Measurements from ENCODE around the gene CRYBG2.
"Not testable (repeated sequence)": the region's sequence is repeated elsewhere in the genome, so short reads cannot be mapped to it uniquely, and the experiment has no call there.

The CRYBG2 gene

GRCh38 chr1:26376050-26376449, 22.1 kb upstream of the CRYBG2 start:
- DNase-seq (ENCODE audit: low read depth): no peak
- no peak for TF ChIP-seq CTCF (IDR thresholded peaks at IDR 0.05; ENCODE audit: control insufficient read depth, extremely low read depth, insufficient read depth)
- H3K4me3 ChIP-seq (ENCODE audit: low read depth, low read length): no peak overlapping the region

GRCh38 chr1:26375081-26375480, 21.2 kb upstream of the CRYBG2 start:
- DNase-seq (ENCODE audit: low read depth): no peak

GRCh38 chr1:26374361-26374760, 20.4 kb upstream of the CRYBG2 start:
- not testable (repeated sequence) for H3K4me3 ChIP-seq (ENCODE audit: low read depth, low read length); DNase-seq (ENCODE audit: low read depth)

More at GRCh38 chr1:26375081-26375480, 21.2 kb upstream of the CRYBG2 start:
- no peak for TF ChIP-seq CTCF (IDR thresholded peaks at IDR 0.05; ENCODE audit: control insufficient read depth, extremely low read depth, insufficient read depth)
- H3K4me3 ChIP-seq (ENCODE audit: low read depth, low read length): no peak overlapping the region

- no peak overlapping the region for H3K4me3 ChIP-seq (ENCODE audit: low read depth, low read length)
- no peak for TF ChIP-seq CTCF (IDR thresholded peaks at IDR 0.05; ENCODE audit: control insufficient read depth, extremely low read depth, insufficient read depth)
- DNase-seq (ENCODE audit: low read depth): no peak
Observed at GRCh38 chr1:26373789-26374188, 19.9 kb upstream of the CRYBG2 start.

- DNase-seq (ENCODE audit: low read depth): no peak
- no peak for TF ChIP-seq CTCF (IDR thresholded peaks at IDR 0.05; ENCODE audit: control insufficient read depth, extremely low read depth, insufficient read depth)
- H3K4me3 ChIP-seq (ENCODE audit: low read depth, low read length): no peak overlapping the region
Observed at GRCh38 chr1:26373281-26373680, 19.4 kb upstream of the CRYBG2 start.

- H3K4me3 ChIP-seq (ENCODE audit: low read depth, low read length); DNase-seq (ENCODE audit: low read depth): not testable (repeated sequence)
Observed at GRCh38 chr1:26372611-26373010, 18.7 kb upstream of the CRYBG2 start, which contains the start of gene ZNF683. Gene ZNF683, minus strand, starts transcription at chr1:26372750. Its CDS starts 4,179 bp downstream, at chr1:26368571.

- no peak for DNase-seq (ENCODE audit: low read depth)
- no peak for TF ChIP-seq CTCF (IDR thresholded peaks at IDR 0.05; ENCODE audit: control insufficient read depth, extremely low read depth, insufficient read depth)
- H3K4me3 ChIP-seq (ENCODE audit: low read depth, low read length): no peak overlapping the region
Observed at GRCh38 chr1:26372039-26372438, 18.1 kb upstream of the CRYBG2 start.

GRCh38 chr1:26370591-26371382, 16.9 kb upstream of the CRYBG2 start:
- no peak for TF ChIP-seq CTCF (IDR thresholded peaks at IDR 0.05; ENCODE audit: control insufficient read depth, extremely low read depth, insufficient read depth)
- DNase-seq (ENCODE audit: low read depth): no peak
- no peak overlapping the region for H3K4me3 ChIP-seq (ENCODE audit: low read depth, low read length)

Data from LNCaP clone FGC (cell line).